Measurements from ENCODE around the gene ARRDC1.
"Not testable (repeated sequence)": the region's sequence is repeated elsewhere in the genome, so short reads cannot be mapped to it uniquely, and the experiment has no call there.

Gene ARRDC1, protein sequence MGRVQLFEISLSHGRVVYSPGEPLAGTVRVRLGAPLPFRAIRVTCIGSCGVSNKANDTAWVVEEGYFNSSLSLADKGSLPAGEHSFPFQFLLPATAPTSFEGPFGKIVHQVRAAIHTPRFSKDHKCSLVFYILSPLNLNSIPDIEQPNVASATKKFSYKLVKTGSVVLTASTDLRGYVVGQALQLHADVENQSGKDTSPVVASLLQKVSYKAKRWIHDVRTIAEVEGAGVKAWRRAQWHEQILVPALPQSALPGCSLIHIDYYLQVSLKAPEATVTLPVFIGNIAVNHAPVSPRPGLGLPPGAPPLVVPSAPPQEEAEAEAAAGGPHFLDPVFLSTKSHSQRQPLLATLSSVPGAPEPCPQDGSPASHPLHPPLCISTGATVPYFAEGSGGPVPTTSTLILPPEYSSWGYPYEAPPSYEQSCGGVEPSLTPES

DNA sequence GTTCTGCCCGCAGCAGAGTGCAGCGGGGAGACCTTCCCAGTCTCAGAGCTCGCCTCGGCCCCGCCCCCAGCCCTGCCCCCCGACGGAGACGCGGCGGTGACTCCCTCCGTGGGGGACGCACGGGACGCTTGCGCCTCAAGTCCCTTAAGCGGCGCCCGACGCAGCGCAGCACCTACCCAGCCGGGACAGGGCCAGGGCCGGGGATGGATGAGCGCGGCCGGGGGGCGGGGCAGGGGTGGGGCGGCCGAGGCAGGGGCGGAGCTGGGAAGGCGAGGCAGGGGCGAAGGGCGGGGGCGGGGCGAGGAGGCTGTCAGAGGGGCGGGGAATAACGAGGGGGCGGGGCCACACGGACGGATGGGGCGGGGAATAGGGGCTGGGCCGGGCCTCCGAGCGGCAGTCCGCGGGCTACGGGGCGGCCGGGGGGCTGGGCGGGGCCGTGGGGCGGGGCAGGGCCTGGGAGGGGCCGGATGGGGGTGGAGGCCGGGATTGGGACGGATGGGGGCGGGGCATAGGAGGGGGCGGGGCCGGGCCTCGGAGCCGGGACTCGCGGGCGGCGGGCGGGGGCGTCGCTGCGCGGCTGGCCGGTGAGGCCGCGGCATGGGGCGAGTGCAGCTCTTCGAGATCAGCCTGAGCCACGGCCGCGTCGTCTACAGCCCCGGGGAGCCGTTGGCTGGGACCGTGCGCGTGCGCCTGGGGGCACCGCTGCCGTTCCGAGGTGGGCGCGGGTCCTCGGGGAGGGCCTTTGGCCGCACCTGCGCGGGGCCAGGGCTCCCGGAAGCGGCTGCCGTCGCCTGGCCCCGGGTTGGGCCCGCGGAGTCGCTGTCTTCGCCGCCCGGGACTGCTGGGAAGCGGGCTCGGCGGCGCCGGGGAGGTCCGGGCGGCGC lies at the start of gene ARRDC1:
TSS of gene ARRDC1 (plus strand) at position 566 of the 884 bp plus-strand sequence. CDS start at position 598, 32 bp downstream.
- DNase-seq (ENCODE audit: low spot score), result peak; percentile 95

DNA sequence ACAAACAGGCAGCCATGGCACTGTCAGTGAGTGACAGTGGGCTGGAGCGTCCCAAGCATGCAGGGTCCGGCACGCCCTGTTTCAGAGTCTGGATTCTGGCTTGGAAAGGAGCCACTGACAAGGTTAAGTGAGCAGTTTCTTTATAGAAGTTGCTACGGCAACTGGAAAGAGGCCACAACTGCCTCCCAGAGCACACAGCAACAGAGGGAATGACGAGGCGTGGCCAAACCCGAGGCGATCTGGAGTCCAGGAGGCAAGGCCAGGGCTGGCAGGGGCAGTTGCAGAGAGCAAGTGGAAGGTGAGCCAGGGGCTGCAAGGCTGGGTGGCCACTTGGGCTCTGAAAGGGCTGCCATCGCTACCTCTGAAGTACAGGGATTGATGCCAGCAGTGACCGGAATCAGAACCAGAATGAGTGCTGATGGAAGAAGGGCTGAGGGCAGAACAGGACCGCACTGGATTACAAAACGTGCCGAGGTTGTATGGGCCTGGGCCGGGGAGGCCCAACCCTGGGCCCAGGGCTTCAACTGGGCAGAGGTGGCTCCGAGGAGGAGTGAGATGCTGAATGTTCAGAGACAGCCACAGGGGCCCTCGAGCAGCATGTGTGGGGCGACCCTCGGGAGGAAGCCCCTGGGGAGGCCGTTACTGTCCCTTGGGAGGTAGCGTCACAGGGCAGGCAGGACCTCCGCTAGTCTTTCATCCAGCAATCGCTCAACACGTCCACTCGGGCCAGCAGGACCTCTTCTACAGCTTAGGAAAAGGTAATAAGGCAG lies 49.2 kb upstream of the ARRDC1 start:
- no peak for DNase-seq (ENCODE audit: low spot score)

DNA sequence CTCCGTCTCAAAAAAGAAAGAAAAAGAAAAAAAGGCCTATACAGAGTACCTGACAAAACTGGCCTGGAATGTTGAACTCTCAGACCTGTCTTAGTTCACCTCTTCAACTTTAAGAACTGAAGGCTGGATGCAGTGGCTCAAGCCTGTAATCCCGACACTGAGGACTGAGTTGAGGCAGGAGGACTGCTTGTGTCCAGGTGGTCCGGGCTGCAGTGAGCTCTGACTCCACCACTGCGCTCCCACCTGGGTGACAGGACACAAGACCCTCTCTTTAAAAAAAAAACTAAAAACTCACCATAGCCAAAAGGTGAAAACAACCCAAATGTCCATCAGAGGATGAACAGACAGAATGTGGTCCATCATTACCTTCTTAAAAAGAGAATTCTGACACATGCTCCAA lies 47.4 kb upstream of the ARRDC1 start:
- no peak for DNase-seq (ENCODE audit: low spot score)

DNA sequence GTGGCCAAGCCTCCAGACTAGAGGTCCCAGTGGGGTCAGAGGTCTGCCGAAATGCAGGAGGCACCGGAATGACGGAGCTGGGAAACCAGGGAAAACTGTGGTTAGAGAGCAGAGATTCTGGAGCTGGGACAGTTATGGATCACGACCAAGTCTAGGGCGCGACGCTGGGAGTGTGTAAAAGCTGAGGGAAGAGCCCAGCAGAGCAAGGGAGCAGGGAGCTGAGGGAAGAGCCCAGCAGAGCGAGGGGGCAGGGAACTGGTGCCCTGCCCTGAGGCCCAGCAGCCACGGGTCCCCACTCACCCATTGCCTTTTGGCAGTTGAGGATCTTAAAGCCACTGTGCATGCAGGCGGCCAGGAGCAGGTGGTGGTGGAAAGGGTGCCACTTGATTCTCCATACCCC lies 41.4 kb upstream of the ARRDC1 start:
- DNase-seq (ENCODE audit: low spot score), result no peak

DNA sequence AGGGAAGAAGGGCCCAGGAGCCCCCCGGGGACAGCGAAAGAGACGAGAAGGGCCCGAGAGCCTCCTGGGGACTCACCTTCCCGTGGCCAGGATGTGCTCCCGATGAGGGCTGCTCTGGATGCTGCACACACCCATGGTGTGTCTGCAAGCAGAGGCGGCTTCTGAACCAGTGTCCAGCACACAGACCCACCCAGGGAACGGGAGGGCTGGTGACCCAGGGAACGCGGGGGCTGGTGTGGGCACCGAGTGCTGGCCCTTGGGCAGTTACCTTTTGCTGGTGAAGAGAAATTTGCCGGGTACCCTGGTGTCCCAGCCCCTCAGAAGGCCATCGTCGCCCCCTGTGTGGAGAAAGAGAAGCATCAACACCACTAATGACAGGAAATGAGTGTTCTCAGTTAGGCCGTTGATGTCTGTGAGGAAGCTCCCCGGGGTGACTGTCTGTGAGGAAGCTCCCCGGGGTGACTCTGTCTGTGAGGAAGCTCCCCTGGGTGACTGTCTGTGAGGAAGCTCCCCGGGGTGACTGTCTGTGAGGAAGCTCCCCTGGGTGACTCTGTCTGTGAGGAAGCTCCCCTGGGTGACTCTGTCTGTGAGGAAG lies 40.6 kb upstream of the ARRDC1 start:
- no peak for DNase-seq (ENCODE audit: low spot score)

DNA sequence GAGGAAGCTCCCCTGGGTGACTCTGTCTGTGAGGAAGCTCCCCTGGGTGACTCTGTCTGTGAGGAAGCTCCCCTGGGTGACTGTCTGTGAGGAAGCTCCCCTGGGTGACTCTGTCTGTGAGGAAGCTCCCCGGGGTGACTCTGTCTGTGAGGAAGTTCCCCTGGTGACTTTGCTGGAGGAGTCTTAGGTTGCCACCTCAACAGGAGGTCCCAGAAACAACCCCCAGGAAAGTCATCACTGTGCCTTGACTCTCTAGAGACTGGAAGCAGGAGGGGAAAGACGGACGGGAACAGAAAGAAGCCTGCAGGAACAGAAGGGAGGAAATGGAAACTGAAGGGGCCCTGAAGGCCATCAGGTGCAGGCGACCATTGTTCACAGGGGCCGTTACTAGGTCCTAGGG lies 37.0 kb upstream of the ARRDC1 start:
- DNase-seq (ENCODE audit: low spot score), result not testable (repeated sequence)

DNA sequence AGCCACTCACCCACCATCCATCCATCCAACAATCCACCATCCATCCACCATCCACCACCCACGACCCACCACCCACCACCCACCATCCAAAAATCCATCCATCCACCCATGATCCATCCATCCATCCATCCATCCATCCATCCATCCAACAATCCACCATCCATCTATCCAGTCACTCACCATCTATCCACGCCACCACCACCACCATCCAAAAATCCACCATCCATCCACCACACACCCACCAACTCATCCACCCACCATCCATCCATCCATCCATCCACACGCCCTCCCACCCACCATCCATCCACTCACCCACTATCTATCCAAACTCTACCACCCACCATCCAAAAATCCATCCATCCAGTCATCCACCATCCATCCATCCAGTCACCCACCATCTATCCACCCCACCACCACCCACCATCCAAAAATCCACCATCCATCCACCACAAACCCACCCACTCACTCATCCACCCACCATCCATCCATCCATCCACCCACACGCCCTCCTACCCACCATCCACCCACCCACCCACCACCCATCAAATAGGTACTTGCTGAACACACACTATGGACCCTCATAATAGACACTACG lies 35.8 kb upstream of the ARRDC1 start:
- DNase-seq (ENCODE audit: low spot score), result no peak

DNA sequence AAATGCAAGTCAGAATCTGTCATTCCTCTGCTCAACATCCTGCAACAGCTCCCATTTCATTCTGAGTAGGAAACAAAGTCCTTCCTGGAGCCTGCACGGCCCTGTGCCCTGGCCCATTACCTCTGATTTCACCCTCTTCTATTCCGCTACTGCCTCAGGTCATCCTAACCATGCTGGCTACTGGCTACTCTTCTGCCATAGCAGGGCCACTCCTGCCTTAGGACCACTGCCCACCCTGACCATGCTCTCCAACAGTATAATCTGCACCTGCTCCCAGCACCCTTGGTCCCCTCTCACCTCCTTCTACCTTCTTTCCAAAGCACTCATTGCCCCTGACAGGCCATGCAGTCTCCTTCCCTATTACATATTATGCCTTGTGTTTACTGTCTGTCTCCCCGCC lies 34.9 kb upstream of the ARRDC1 start:
- no peak for DNase-seq (ENCODE audit: low spot score)

DNA sequence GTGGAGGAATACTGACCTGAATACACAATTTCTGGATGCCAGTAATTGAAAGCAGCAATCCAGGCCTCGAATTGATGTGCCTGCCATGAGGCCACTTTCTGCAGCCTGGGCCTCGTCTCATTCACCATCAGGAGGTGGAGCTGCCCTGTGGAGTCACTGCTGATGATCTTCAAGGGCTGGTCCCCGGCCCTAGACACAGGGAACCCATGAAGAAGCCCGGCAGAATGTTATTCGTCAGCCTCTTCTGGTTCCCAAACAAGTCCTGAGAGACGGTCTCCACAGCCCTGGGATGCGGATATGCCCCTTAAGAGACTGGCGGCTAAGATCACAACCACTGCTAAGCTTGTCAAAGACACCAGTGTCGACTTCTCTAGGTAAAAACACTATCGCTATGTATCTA lies 31.3 kb upstream of the ARRDC1 start:
- no peak for DNase-seq (ENCODE audit: low spot score)

DNA sequence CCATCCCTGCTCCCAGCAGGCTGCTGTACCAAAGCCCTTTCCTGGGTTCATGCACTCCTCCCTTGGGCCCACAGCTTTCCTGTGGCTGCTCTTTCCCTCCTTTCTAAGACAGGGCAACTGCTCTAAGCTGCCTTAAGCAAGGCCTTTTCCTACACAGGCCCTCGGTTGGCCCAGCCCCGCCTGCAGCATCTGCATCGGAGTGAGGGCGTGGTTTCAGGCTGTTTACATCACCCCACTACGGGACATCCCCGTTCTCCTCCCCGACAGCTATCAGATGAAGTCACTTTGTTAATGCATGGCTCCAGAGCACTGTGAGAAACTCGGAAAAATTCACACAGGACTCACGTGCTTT lies 30.1 kb upstream of the ARRDC1 start:
- no peak for DNase-seq (ENCODE audit: low spot score)

DNA sequence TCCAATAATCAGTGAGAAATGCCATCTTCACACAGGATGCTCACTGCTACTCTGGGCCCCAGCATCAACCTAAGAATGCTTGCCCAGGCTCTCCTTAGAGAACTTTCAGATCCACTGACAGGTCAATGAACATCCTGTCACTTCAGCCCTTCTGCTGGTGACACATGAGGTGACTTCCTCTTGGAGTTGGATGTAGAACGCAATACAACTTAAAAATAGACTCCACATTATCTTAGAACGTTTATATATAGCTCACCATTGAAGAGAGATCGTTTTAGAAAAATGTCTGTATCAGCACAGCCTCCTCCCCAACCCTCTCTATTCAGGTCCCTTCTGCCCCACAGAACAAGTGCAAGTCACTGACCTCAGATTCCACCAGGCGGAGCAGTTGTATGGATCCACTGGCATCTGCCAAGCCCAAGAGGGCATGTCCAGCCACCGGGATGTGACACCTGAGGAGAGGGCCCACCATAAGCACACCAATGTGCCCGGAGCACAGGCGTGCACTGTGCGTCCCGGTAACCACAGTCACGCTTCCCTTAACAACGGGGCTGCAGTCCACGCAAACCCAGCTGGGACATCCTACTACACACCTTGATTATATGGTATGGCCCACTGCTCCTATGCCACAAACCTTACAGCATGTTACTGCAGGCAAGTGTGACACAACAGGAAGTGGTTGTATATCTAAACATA lies 29.6 kb upstream of the ARRDC1 start:
- peak; percentile 37 for DNase-seq (ENCODE audit: low spot score)

DNA sequence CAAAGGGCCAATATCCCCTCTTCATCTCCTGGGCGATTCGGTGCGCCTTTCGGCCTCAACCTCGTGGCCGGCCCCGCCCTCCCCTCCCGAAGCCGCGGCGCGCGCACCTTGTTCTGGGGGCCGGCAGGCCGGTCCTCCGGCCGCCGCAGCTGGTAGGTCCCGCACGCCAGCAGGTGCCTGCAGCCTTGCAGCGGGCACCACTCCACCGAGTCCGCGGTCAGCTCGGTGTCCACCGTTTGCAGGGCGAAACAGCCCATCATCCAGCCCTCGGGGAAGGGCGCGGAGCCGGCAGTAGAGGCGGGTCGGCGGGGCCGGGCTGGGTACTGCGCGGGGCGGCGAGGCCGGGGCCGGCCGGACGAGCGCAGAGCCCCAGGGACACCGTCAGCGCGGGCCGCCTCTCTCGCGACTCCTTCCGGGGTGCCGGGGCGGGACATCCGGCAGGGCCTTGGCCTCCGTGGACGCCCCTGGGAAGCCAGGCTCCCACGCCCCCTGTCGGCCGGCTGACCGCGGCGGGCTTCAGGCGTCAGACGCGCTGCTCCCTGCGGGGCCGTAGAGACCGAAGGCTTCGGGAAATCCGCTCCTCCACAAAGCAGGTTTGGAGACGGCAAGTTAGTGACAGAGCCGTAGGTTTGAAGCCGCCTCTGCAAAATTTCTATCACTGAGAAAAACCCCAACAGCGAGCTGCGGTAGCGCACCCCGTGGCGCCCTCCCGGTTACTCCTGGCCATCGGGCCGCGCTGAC lies 26.8 kb upstream of the ARRDC1 start, which contains the start of gene DPH7:
TSS of gene DPH7 (minus strand) at position 408 of the 741 bp plus-strand sequence. CDS start at position 260, 148 bp downstream.
- DNase-seq (ENCODE audit: low spot score), result peak; percentile 93

DNA sequence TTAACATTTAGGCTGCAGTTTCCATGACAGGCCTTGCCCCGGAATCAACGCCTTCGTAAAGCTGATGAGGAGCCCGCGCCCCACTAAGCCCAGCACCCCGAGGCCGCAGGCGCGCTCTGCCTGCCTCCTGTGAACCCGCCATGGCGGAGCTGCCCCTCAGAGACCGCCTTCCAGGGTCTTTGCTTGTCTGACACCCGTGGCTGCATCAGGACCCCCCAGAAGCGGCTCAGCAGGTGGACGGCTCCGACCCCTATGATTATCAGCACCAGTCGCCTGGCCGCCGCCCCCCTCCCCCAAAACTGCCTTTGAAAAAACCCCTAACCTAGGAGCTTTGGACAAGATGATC lies 26.3 kb upstream of the ARRDC1 start:
- DNase-seq (ENCODE audit: low spot score), result no peak

DNA sequence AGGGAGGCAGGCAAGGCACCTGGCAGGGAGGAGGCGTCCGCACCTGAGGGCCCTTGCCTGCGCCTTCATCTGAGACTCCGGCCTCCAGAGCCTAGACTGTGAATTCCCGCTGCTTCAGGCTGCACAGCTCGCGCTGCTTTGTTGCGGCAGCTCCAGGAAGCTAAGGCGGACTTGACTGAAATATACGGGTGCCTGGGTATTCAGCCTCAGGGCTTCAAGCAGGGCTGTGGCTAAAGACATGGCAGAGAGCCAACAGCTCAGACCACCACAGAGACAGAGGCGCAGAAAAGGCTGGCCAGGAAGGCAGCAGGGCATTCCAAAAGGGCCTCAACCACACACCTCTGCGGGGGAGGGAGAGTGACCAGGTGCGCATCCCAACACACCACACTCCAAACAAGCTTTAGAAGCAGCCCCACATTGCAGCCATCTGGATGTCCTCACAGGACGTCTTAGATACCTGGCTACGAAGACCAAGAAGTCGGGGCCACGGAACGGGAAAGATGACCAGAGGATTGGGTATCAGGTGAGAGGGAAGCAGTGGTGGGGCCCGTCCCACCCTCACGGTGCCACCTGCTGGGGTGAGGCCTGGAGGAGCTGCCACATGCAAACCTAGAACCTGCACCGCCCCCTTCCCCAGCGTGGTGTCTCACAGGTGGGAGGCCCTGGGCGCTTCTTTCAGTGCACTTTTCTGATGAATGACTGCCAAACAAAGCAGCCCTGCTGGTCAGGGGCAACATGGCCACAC lies 25.1 kb upstream of the ARRDC1 start:
- peak; percentile 40 for DNase-seq (ENCODE audit: low spot score)

DNA sequence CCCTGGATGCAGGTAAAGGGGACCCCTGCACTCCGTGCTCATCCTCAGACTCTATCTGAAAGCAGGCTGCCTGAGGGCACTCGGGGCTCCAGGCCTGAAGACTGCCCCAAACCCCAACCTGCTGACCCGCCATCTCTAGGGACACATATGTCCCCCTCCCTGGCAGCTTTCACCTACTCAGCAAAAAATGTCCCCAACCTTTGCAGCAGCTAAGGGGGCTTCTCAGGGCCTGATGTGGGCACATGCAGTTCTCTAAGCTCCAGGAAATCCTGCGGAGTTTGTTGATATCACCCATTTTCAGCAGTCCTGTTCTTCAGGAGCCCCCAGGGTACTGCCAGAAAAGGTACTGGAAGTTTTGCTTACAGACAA lies 24.5 kb upstream of the ARRDC1 start:
- no peak for DNase-seq (ENCODE audit: low spot score)

DNA sequence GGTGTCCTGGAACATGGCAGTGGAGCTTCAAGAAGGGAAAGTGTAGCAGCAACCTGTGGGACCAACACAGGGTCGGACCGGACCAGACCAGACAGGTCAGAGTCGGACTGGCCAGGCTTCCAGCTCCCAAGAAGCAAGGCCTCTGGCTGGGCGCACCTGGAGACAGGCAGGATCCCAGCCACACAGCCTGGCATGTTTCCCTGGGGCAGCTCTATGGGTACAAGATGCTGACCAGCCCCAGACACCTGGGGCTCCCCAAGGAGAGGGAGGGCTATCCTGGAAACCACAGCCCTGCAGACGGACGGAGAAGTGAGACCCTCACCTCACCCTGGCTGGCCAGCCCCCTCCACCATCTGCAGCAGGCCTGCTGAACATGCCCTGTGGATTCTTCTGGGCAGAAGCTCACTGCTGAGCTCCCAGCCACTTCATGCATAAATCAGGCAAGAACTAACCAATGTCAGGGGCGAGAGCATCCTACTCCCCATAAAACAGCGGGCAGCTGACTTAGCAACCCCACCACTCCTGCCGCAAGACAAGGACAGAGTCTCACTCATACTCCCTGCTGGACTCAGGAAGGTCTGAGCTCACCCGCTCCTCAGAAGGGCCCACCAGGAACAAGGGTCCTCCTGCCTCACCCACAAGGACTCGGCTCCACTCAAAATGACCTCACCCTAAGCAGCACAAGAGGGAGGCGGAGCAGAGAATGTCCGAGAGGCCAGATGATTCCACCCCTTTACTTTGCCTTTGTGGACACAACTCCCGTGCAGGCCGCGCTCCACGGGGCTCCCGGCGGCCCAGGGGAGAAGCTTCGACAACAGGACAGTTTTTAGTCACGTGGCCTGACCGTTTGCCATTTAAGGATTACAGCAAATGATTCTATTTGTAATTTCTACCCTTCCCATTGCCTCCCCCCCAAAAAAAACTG lies 23.9 kb upstream of the ARRDC1 start:
- DNase-seq (ENCODE audit: low spot score), result no peak

DNA sequence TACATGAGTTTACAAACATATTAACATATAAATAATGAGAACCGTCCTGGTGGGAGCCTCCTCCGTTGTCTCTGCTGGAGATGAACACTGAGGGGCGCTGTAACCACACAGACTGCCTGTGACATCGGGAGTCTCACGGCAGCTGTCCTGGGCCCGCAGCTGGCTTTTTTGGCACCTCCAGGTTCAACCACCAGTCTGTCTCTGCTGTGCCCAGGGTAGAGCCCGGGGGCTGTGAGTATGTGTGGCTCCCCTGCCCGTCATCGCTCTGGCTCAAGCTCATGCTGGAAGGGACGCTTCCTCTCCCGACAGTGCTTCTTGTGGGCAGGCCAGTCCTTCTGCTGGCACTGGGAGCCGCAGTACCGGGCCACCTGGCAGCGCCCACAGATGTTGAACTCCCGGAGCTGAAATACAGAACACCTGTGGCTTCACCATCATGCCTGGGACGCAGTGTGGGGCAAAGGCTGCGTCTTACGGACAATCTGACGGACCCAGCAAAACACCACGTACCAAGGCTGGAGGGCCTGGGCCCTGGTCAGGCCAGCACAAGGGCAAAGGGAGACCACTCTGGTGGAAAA lies 23.1 kb upstream of the ARRDC1 start:
- peak; percentile 64 for DNase-seq (ENCODE audit: low spot score)

DNA sequence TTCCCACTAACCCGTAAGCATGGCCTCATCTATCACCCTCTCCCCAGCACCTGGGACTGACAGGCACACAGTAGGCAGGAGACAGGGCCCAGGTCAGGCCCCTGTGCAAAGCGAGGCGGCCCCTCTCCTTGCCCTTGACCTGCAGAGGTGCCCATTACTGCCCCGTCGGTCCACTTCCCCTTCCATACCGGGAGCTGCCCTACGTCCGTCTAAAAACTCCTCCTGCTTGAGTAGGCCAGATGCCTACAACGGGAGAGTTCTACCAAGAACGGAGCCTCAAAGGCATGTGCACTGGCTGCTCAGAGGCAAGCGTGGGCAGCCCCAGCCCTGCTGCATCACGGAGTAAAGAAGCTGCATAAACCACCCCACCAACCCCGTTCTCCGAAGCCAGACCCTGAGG lies 22.1 kb upstream of the ARRDC1 start:
- DNase-seq (ENCODE audit: low spot score), result no peak
